Inflammatory macrophage treated with lipopolysaccharide for 1 hour (primary cell): ENCODE measurements around the gene GPC2.
"Not testable (repeated sequence)": the region's sequence is repeated elsewhere in the genome, so short reads cannot be mapped to it uniquely, and the experiment has no call there.

Source experiments
- DNase-seq, 2 donors: peaks; one replicate each; pipeline ENCODE4 v3.0.0-alpha.2; 2020 to 2022

GPC2 gene

GRCh38 chr7:100200693-100201092, 23.5 kb upstream of the GPC2 start:
- DNase-seq = no peak

- no peak for DNase-seq
These were observed 21.1 kb upstream of the GPC2 start for GRCh38 chr7:100198266-100198665.

DNA sequence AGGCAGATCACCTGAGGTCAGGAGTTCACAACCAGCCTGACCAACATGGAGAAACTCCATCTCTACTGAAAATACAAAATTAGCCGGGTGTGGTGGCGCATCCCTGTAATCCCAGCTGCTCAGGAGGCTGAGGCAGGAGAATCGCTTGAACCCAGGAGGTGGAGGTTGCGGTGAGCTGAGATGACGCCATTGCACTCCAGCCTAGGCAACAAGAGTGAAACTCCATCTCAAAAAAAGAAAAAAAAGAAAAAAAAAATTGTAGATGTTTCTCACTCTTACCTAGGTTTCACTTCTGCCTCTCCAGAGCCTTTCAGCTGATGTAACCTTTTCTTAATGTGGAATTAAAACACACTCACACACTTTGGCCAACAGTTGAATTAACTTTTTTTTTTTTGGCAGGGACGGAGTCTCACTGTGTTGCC, 18.7 kb upstream of the GPC2 start:
- not testable (repeated sequence) for DNase-seq

DNA sequence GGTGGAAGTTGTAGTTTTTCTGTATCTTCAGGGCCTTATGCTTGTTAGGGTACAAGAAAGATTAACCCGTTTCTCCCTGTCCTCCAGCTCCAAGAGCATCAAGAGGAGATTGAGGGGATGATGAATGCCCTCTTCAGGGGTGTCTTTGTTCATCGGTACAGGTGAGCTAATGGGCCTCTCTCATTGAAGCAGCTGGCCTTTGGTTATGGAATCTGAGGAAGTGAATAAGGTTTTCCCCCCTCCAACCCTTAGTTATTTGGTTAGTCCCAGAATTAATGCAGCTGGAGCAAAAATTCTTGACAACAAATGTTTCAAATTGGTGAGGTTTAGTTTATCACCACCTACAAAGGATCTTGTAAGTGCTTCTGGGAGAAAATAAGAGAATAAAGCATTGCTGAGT, 18.0 kb upstream of the GPC2 start:
- no peak for DNase-seq

DNA sequence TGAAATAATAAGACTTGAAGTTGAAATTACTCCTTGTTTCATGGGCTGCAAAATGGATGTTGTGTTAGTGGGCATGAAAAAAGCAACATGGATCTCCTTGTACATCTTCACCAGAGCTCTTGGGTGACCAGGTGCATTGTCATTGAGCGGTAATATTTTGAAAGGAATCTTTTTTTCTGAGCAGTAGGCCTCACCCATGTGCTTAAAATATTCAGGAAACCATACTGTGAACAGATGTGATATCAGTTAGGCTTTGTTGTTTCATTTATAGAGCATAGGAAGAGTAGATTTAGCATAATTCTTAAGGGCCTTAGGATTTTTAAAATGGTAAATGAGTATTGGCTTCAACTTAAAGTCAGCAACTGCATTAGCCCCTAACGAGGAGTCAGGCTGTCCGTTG, 15.8 kb upstream of the GPC2 start:
- no peak for DNase-seq

GRCh38 chr7:100192281-100192862, 15.2 kb upstream of the GPC2 start:
- DNase-seq = not testable (repeated sequence)

DNA sequence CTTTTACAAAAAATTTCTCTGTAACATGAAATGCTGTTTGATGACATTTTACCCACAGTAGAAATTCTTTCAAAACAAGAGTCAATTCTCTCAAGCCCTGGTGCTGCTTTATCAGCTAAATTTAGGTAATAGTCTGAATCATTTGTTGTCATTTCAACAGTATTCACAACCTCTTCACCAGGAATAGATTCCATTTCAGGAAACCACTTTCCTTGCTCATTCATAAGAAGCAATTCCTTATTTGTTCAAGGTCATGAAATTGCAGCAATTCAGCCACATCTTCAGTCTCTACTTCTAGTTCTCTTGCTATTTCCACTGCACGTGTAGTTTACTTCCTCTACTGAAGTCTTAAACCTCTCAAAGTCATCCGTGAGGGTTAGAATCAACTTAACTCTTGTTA, 14.6 kb upstream of the GPC2 start:
- peak; percentile 25 to 37 for DNase-seq

DNA sequence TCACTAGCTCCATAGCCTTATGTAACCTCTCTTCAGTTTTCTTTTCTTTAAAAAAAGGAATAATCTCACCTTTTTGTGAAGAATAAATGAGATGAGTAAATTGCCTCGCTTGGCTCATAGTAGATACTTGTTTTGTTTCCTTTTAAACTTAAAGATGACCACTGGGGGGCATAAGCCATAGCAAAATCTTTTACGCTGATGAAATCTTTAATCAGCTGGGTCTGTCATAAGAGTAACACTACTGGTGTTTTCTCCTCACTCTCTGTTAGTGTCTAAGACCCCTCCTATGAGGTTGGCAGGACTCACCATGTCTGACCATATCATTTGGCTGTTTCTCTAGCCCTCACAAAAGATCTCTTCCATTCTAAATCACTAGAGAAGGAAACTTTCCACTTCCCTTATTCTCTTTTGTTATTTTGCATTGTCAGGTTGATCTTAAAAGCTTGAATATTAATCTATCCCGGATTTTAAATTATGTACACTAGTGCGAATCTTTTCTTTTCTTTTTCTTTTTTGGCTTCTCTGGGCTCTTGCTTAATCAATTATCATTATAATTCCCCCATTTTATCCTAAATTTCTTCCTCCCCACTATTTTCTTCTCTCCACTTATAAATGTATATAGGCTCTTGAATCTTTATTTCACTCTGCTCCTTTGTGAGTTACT, 13.0 kb upstream of the GPC2 start:
- peak; percentile 44 to 70 for DNase-seq

GRCh38 chr7:100189061-100189460, 11.9 kb upstream of the GPC2 start:
- DNase-seq = no peak

DNA sequence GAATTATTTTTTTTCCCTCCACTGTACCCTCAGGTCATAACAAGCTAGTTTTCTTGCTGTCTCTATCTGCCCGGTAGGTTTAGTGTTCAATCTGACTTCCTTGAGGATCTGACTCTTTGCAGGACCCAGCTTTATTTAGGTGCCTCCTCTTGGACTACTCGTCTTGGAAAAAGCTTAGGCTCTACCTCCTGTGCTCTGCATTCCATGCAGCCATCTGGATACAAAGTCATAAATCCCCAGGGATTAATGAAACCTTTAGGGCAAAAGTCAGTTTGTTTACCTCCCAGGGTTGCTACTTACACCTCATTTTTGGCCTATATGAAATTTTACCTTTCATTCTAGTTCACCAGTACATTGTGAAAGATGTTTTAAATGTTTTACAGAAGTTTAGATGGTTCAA, 8.5 kb upstream of the GPC2 start:
- no peak for DNase-seq

DNA sequence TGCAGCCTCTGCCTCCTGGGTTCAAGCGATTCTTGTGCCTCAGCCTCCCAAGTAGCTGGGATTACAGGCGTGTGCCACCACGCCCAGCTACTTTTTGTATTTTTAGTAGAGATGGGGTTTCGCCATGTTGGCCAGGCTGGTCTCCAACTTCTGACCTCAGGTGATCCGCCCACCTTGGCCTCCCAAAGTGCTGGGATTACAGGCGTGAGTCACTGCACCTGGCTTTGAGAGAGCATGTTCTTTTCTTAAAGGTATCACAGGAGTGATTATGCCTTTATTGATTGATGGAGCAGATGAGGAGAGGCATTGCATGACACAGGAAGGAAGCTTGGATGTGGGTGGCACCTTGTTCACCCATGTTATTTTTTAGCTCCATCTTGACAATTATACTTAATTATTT, 5.9 kb upstream of the GPC2 start:
- DNase-seq = not testable (repeated sequence)

DNA sequence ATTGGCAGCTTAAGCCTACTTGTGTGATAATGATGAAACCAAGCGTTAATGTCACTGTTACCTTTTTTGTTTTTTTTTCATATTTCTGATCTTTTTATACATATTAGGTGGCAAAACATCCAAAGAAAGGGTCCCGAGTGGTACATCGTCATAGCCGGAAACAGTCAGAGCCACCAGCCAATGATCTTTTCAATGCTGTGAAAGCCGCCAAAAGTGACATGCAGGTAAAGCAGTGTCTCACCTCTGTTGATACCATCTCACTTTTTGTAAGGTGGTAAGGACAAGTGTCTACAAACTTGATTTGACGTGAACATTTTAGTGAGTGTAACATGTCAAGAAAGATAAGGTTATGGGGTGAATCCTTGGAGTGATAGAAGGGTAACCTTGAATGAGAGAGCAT, 5.4 kb upstream of the GPC2 start:
- not testable (repeated sequence) for DNase-seq

DNA sequence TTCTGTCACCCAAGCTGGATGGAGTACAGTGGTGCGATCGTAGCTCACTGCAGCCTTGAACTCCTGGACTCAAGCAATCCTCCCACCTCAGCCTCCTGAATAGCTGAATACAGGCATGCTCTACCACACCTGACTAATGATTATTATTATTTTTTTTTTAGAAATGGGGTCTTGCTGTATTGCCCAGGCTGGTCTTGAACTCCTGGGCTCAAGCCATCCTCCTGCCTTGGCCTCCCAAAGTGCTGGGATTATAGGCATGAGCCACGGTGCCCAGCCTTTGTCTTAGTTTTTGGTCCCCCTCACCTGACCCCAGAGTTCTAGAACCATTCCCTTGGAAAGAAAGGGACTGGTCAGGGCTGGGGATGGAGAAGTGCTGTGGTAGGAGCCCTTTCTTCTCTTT, 2.9 kb upstream of the GPC2 start:
- DNase-seq = not testable (repeated sequence)

DNA sequence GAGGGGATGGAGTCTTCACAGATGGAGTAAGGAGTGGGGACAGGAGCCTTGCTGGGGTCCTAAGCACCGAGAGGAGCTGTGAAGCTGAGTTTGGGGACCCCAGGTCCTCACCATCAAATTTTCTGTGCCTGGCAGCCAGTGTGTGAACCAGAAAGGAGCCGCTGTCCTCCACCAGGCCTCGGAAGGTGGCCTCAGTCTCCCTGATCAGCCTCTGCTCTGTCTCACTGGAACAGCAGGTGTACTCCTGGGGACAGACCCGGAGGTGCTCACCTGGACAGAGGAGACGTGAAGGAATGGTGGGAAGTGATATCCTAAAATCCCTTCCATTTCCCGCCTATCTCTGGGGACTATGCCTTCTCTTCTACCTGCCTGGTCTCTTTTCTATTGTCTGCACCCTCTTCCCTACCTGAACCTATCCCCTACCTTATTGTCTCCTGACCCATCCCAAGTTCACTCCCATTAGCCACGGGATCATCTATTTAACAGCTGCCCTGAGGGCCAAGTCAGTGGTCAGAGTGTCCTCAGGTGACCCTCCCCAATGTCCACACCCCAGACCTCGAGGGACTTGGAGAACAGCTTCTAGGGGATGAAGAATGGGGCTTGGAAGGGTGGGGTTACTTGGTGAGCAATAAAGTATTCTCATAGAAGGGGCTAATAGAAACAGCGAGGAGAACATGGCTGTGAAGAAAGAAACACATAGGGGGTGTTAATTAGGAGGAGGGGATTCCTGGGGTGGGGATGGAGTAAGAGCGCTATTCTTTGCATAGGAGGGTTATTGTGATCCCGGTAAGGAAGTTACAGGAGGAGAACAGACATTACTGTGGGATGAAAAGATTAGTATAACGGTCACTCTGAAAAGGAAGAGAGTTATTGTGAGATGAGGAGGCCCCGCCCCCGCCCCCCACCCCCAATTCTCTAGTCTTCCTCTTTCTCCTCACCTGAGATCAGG, 811 bp downstream of the GPC2 start:
- DNase-seq = no peak

GRCh38 chr7:100175296-100175935, 1.8 kb downstream of the GPC2 start:
- DNase-seq = no peak

DNA sequence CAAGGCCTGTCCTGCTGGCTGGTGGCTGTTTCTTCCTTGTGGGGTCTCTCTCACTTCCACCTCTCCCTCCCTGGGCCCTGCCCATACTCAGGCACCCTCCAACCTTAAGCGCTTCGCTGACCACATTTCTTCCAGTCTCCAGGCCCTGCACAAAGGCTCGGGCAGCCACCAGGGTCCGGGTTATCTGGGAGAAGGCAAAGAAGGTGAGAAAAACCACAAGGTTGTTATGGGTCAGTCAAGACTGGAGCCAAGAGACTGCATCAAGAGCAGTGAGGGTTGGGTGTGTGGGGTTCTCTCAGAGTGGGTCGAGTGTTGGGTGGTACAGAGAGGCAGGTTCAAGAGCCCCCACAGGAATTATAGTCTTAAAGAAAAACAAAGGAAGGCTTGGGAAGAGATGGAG, 2.6 kb downstream of the GPC2 start:
- DNase-seq = no peak

DNA sequence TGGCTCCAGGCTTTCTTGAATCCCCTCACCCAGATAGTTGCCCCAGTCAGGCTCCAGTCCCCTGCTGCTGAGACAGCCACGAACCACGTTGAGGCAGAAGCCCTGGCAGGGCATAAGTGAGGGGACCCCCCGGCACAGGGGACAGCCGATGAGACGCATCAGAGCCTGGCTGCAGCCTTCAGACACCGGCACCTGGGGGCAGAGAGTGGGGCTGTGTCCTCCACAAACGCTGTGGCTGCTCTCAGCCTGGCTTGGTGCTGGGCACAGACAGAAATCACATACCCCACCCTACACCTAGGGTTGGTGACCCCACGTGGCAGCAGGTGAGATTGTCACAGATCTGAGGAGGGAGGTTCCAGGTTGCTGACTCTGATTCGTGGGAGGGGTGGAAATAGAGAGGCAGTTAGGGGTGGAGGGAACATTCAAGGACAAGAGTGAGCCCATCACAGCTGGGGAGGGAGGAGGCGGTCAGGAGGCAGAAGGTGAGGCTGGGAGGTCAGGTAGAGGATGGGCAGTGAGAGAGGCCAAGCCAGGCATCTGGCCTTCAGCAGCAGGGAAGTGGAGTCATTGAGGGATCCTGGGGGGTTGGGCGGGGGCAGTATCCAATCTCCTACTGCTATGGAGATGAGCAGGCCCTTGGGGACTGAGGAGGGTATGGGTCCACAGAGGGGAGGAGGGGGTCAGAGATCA, 3.2 kb downstream of the GPC2 start:
- no peak for DNase-seq

GRCh38 chr7:100171840-100172239, 5.3 kb downstream of the GPC2 start:
- no peak for DNase-seq

DNA sequence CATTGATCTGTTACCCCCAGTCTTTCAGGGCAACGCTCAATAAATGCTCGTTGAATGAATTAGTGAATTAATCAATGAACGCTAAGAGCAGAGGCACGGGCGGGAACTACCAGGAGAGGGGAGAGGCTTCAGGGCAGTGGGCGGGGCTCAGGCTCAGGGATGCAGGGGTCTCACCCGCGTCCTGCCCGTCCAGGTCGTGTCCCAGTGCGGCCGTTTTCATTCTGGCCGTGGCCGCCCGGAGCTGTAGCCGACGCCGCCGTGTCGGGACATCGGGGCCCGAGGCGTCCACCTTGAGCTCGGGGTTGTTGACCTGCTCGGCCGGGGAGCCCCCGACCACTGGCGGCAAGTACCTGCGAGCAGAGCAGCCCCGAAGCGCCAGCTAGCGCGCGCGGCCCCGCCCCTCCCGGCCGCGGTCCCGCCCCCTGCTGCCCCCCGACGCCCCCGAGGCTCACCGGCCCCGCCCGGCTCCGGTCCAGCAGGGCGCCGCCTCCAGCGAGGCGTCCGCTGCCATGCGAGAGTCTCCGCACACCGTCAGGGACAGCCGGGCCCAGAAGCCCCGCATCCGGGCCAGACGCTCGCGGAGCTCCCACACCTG, 6.0 kb downstream of the GPC2 start:
- no peak for DNase-seq

DNA sequence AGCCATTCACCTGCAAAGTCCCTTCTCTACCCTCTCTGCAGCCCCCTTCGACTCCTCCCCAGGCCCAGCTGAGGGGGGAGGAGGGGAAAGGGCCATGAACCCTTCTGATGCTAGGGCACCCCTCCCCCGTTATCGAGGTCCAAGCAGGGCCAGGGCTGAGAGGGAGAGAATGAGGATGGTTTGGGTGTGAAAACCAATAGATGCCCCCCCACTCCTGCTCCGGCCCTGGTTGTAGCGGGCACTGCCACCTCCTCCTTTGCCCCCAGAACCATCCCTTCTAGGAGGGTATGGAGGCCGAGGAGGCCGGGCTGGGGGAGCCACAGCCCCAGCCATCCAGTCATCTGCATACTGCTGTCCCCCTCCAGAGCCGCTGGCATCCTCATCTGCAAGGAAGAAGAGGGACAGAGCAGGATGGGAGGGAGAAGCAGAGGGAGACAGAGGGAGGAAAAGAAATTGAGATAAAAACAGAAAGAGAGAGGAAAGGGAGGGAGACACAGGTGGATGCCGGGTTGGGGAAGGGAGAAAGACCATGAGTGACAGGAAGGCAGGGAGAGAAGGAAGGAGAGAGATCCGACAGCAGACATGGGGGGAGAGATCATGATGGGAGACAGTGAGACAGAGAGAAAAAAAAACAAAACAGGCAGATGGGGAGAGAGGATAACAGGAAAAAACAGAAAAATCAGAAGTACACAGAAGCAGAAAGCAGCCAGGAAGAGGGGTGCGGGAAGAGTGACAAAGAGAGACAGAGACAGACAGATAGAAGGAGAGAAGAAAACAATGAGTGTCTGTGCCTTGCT, 6.9 kb downstream of the GPC2 start:
- no peak for DNase-seq

DNA sequence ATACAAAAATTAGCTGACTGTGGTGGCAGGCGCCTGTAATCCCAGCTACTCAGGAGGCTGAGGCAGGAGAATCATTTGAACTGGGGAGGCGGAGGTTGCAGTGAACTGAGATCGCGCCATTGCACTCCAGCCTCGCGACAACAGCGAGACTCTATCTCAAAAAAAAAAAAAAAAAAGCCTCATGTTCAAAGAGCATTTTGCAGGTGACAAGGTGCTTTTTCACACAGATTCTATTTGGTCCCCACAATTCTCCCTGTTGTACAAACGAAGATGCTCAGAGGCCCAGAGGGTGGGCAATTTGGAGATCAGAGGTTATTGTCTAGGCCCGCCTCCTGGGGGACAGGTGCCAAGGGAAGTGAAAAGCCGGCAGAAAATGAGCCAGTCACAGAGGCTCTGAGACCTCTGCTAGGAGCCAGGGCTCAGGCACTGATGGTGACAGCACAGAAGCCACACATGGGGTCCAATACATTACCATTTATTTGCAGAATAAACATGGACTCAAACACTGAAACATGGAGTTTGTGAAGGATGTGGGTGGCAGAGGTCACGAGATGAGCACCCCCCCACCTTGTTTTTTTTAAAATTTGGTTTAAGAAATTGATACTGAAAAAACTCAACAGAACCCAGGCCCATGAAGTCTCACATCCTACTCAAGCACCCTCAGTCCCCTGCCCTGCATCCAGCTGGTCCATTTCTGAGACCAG, 7.9 kb downstream of the GPC2 start:
- no peak for DNase-seq
